Thyroid gland (tissue), 4 donors: Measurements from ENCODE around the gene F3. TPM values are rescaled to one million over a fixed set of nuclear protein-coding genes. Genes with fewer than 3 reads are reported as not detected.
A peak's percentile ranks its signal among the peaks of the same experiment; 100 is the strongest.

Source experiments
- DNase-seq, 2 donors: peaks; one replicate each; pipeline ENCODE4 v3.0.0-alpha.2; 2019
- H3K27ac ChIP-seq, 3 donors: fragments of 200-600 bp; sonication (generic); 1 replicate in 2 of 3; 2 replicates in 1 of 3; pipeline ENCODE4 v1.5.1; 2016 to 2019; ENCODE audit warnings: mild to moderate bottlenecking in 1 of 3, moderate library complexity in 1 of 3
- H3K27me3 ChIP-seq: fragments of 200-600 bp; sonication (generic); one replicate; pipeline ENCODE4 v1.5.1; 2019
- H3K36me3 ChIP-seq, 2 donors: fragments of 200-600 bp; sonication (generic); one replicate each; pipeline ENCODE4 v1.5.1; 2016 to 2019
- H3K4me1 ChIP-seq, 2 donors: fragments of 200-600 bp; sonication (generic); one replicate each; pipeline ENCODE4 v1.5.1; 2017 to 2019
- H3K4me3 ChIP-seq, 3 donors: fragments of 200-600 bp; sonication (generic); replicated peaks in 1 of 3; 1 replicate in 2 of 3; 2 replicates in 1 of 3; pipeline ENCODE4 v1.5.1; 2016; ENCODE audit warnings: mild to moderate bottlenecking in 1 of 3
- H3K9me3 ChIP-seq: fragments of 200-600 bp; sonication (generic); one replicate; pipeline ENCODE4 v1.5.1; 2017
- CTCF ChIP-seq, 6 experiments: fragments of 200-600 bp in 3 of 6; fragments of 450-650 bp in 3 of 6; sonication (generic) in 3 of 6; IDR thresholded peaks; one replicate each; pipeline ENCODE4 v1.5.1; 2016 to 2019; ENCODE audit warnings: antibody characterized with exemption in 6 of 6, mild to moderate bottlenecking in 2 of 6, inconsistent platforms in 1 of 6, moderate library complexity in 1 of 6
- POLR2A ChIP-seq, 2 donors: fragments of 450-650 bp; IDR thresholded peaks; one replicate each; pipeline ENCODE4 v1.6.1; 2017; ENCODE audit warnings: antibody characterized with exemption in 2 of 2, mild to moderate bottlenecking in 2 of 2, moderate library complexity in 1 of 2
- WGBS, 2 donors: methylation state at CpG; one replicate each; pipeline ENCODE4 v1.1.5; 2017; 5-methylcytosine and 5-hydroxymethylcytosine counted together
- intact Hi-C: fragments of 100-400 bp; cut with DNase I; formaldehyde crosslinking; loops from one replicate; pipeline ENCODE4 v1.15.1; 2023
- total RNA-seq, 4 donors: library from RNA; depleted of rRNA; stranded (reverse); fragments of >200 nt; gene quantifications; one replicate each; pipeline ENCODE4 v1.2.3, GENCODE V29; 2016

F3 gene
- 100 to 1,000 TPM in 2 of 4 donors, 10 to 100 TPM in 2; 59.4 to 132 (median 99.0) TPM for total RNA-seq

DNA sequence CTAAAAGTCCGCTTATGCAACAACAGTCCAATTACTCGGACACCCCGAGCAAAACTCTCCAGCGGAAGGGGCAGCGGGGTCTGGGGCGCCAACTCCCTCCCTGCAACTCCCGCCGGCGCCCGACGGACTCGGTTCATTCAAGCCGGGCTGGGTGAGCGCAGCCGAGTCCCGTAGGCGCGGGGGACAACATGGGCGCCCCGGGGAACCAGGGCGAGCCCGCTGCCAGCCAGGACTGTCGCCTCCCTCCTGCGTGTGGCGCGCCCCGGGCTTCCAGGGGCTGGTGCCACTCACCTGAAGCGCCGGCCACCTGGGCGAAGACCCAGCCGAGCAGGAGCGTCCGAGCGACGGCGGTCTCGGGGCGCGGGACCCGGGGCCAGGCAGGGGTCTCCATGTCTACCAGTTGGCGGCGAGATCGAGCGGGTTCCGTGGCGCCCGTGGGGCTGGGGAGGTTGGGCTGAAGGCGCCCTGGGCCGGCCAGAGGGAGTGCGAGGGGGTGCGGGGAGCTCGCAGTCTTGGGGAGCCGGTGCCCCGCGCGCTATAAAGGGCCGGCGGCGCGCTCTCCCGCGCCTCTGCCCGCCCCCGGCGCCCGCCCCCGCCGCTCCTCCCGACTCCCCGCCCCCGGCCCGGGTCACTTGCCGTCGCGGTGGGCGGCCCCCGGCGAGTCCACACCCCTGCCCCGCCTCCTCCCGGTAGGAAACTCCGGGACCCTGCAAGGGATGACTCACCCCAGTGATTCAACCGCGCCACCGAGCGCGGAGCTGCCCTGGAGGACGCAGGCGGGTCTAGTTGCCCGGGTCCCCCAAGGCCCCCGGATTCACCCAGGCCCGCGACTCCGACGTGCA is at the start of gene F3:
Gene F3, minus strand, starts transcription at position 514 of the 842 bp plus-strand sequence. Its CDS starts 123 bp downstream, at position 391.
- intact Hi-C loops = no loop called here
- DNase-seq = peak; percentile 96 to 97
- H3K4me3 ChIP-seq = peak within 1 kb of the TSS; percentile 84 to 96 (median 95)
- peak; percentile 87 to 98 for TF ChIP-seq POLR2A (IDR thresholded peaks at IDR 0.05)
- peak in 2 of 6 experiments; percentile 20 to 21 for TF ChIP-seq CTCF (IDR thresholded peaks at IDR 0.05)
- H3K4me1 ChIP-seq = peaks cover 18 to 31% of the 10 kb centered on the region in 2 donors
- H3K9me3 ChIP-seq = no peaks in the 10 kb centered on the region
- no peaks in the 10 kb centered on the region for H3K27me3 ChIP-seq
- H3K27ac ChIP-seq = peak within 1 kb of the TSS; percentile 82 to 93 (median 86)
- 0 to 4% methylated on average over 4 of the region's 94 CpGs for WGBS, 2 donors
- peaks cover 0 to 5% of the 10 kb centered on the region in 2 donors for H3K36me3 ChIP-seq

DNA sequence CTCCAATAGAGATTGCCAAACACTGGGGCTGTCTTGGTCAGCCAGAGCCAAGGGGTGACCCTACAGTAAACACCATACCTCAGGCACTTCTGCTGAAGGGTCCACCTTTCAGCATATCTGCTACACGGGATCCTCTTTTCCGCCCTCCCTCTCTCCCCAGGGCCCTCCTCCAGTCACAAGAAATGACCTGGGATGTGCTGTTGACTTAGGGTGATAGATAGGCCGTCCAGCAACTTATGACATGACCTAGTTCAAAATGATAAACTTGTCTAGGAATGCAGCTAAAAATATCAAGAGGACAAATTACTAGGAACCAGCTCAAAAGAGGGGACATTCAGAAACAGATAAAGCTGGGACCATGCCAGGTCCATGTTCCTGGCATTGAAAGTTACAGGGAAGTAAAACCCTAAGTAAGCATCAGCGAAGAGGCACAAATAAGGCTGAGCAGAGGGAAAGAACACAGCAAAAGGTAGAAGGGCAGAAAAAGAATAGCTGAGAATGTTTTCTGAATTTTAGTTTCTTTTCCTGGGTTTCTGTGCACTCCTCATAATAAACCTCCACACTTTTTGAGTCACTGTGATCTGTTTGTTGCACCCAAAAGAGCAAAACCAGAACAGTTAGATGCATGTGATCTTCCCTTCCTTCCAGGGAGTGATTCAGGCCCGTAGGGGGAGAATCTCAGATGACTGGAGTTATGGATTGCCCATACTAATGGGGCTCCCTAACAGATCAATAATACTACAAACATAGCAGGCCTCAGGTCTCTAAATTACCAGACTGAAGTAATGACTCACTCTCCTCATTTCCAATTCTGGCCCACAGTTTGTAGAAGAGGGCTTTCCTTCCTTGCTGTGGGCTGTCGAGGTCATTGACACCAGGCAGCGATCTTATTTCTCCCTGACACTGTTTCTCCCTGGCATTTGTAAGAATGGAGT is 48.9 kb upstream of the F3 start:
- 77 to 80% methylated on average over 7 of the region's 7 CpGs for WGBS, 2 donors
- H3K9me3 ChIP-seq = no peaks in the 10 kb centered on the region
- H3K27me3 ChIP-seq = no peaks in the 10 kb centered on the region
- TF ChIP-seq CTCF (IDR thresholded peaks at IDR 0.05) (no peak), POLR2A (IDR thresholded peaks at IDR 0.05) (no peak)
- intact Hi-C loops = no loop called here
- H3K27ac ChIP-seq = peak overlapping the region in 1 of 3 donors; percentile 49
- peak in 1 of 2 donors; percentile 19 for DNase-seq
- H3K4me3 ChIP-seq = no peak overlapping the region
- no peaks in the 10 kb centered on the region for H3K36me3 ChIP-seq
- peaks cover 11 to 30% of the 10 kb centered on the region in 2 donors for H3K4me1 ChIP-seq

DNA sequence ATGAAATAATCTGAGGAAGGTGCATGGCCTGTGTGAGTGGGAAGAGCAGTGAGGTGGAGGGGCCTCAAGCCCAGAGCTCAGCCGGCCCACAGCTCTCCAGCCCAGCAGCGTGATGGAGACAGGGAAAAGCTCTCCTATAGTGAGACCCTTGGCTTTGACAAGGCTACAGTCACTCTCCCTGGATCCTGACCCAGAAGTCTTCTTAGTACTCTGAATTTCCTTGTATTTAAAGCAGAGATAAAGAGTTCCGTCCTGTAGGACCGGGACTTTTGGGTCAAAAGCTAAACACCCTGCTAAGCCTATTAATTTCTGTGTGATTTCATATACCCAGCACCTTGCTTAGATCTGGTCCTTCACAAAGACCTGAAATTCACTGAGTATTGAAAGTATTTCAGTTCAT is 48.2 kb upstream of the F3 start:
- H3K27me3 ChIP-seq = no peaks in the 10 kb centered on the region
- no peaks in the 10 kb centered on the region for H3K36me3 ChIP-seq
- DNase-seq = no peak
- H3K4me1 ChIP-seq = peaks cover 11 to 32% of the 10 kb centered on the region in 2 donors
- intact Hi-C loops = no loop called here
- H3K4me3 ChIP-seq = no peak overlapping the region
- TF ChIP-seq POLR2A (IDR thresholded peaks at IDR 0.05) (no peak), CTCF (IDR thresholded peaks at IDR 0.05) (no peak)
- H3K9me3 ChIP-seq = no peaks in the 10 kb centered on the region
- 93% methylated on average over 4 of the region's 4 CpGs for WGBS, 2 donors
- H3K27ac ChIP-seq = peak overlapping the region in 1 of 3 donors; percentile 4

- H3K4me3 ChIP-seq = no peak overlapping the region
- no peak for TF ChIP-seq CTCF (IDR thresholded peaks at IDR 0.05)
- no peak for TF ChIP-seq POLR2A (IDR thresholded peaks at IDR 0.05)
Measured at GRCh38 chr1:94582565-94582964, 41.0 kb upstream of the F3 start.

More at GRCh38 chr1:94582565-94582964, 41.0 kb upstream of the F3 start:
- Histone ChIP-seq H3K36me3 (no peaks in the 10 kb centered on the region), H3K4me1 (peaks cover 22 to 35% of the 10 kb centered on the region in 2 donors), H3K27ac (no peak overlapping the region), H3K27me3 (no peaks in the 10 kb centered on the region), H3K9me3 (no peaks in the 10 kb centered on the region)
- intact Hi-C loops = no loop called here
- no peak for DNase-seq
- WGBS, 2 donors = 91 to 97% methylated on average over 2 of the region's 2 CpGs
